ENCODE measurements around the gene BMP8B.

BMP8B gene

GRCh38 chr1:39761557-39762260, 27.0 kb downstream of the BMP8B start:
- no peak for TF ChIP-seq CTCF (IDR thresholded peaks at IDR 0.05; ENCODE audit: insufficient read depth, low read depth, low read length, missing control alignments)
- no peak overlapping the region for H3K4me3 ChIP-seq (ENCODE audit: low read length)
- no peak for DNase-seq (ENCODE audit: low read depth)

- no peak for DNase-seq (ENCODE audit: low read depth)
- TF ChIP-seq CTCF (IDR thresholded peaks at IDR 0.05; ENCODE audit: insufficient read depth, low read depth, low read length, missing control alignments) = no peak
- no peak overlapping the region for H3K4me3 ChIP-seq (ENCODE audit: low read length)
These were observed 27.6 kb downstream of the BMP8B start for GRCh38 chr1:39761016-39761415.

GRCh38 chr1:39760074-39761008, 28.3 kb downstream of the BMP8B start:
- TF ChIP-seq CTCF (IDR thresholded peaks at IDR 0.05; ENCODE audit: insufficient read depth, low read depth, low read length, missing control alignments) = no peak
- no peak for DNase-seq (ENCODE audit: low read depth)
- H3K4me3 ChIP-seq (ENCODE audit: low read length) = no peak overlapping the region

- no peak for TF ChIP-seq CTCF (IDR thresholded peaks at IDR 0.05; ENCODE audit: insufficient read depth, low read depth, low read length, missing control alignments)
- no peak overlapping the region for H3K4me3 ChIP-seq (ENCODE audit: low read length)
- DNase-seq (ENCODE audit: low read depth) = no peak
These were observed 29.3 kb downstream of the BMP8B start for GRCh38 chr1:39759436-39759726.

GRCh38 chr1:39758556-39759435, 29.9 kb downstream of the BMP8B start:
- DNase-seq (ENCODE audit: low read depth) = no peak
- no peak overlapping the region for H3K4me3 ChIP-seq (ENCODE audit: low read length)
- TF ChIP-seq CTCF (IDR thresholded peaks at IDR 0.05; ENCODE audit: insufficient read depth, low read depth, low read length, missing control alignments) = no peak

GRCh38 chr1:39757501-39757900, 31.2 kb downstream of the BMP8B start:
- no peak for DNase-seq (ENCODE audit: low read depth)
- no peak overlapping the region for H3K4me3 ChIP-seq (ENCODE audit: low read length)
- no peak for TF ChIP-seq CTCF (IDR thresholded peaks at IDR 0.05; ENCODE audit: insufficient read depth, low read depth, low read length, missing control alignments)

Measured in epithelial cell of esophagus (primary cell).